NCI-H2107 (cell line): ENCODE results near the gene MPZL2.

ENCODE experiments used
- DNase-seq: peaks from one replicate; lab custom pipeline; 2025; lab: John Stamatoyannopoulos, UW

MPZL2 gene

DNA sequence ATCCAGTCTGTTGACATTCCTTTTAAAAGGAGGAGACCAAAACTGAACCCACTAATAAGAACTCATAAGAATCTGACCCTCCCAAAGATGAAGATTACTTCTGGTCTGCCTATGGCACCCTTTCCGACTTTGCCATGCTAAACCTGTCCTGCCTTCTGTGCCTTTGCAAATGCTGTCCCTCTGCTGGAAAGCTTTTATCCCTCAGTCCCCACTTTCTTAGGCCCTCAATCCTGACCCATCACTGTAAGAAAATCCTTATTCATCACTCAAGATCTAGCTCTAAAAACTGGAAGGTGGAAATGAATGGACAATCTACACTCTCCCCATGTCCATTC lies 22.4 kb downstream of the MPZL2 start:
- DNase-seq = no peak

DNA sequence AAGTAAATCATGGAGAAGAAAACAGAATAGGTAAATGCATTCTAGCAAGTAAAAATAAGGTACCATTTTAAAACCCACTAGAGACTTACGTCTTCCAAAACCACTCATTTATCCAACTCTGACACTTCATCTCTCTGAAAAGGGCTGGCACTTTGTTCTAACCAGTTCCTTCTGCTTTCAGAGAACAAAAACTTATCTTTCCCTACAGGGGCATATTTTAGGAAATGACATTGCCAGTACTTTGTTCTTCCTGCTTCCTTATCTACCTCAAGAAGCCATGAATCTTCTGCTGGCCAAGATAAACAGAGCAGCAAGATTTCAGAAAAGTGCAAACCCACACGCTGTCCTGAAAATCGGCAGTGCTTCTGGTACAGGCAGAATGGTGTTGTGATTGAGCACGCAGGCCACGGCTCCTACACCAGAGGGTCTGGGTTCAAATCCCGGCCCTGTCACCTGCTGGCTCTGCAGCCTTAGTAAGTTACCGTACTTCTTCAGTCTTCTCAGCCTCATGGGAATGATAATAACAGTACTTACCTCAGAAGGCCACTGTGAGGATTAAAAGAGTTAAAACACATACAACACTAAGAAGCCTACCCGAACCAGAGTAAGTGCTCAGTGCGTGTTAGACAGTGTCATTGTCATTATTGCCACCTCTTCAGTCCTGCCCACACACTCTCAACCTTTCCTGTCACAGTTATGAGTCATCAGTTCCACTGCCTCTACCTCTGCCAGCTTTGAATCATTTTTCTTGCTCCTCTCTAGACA lies 22.9 kb downstream of the MPZL2 start:
- no peak for DNase-seq

DNA sequence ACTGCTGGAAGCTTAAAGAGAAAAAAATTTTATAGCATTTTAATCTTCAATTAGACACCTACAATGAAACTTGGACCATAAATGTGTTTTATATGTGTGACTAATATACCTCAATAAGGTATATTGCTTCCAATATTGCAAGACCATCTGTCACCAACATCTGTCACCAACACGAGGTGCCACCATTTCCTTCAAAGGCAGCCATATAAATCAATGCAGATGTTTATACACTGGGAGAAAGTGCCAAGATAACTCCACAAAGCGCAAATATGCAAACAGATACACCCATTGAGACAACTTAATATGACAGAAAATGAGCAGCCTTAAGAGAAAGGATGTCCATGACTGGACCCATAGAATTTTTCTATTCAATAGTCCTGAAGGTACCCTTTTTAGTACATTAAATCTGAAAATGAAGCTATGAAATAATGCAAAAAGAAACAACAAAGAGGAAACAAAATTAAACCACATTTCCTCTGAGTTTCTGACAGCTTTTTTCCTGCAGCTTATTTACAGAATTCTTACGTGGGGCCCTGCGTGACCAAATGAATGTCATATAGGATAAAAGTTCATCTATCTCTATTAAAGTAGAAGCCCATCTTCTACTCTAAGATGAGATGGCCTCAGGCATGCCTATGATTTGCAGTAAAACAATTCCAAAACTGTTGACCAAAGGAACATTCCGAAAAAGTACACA lies 24.4 kb downstream of the MPZL2 start:
- DNase-seq = no peak

DNA sequence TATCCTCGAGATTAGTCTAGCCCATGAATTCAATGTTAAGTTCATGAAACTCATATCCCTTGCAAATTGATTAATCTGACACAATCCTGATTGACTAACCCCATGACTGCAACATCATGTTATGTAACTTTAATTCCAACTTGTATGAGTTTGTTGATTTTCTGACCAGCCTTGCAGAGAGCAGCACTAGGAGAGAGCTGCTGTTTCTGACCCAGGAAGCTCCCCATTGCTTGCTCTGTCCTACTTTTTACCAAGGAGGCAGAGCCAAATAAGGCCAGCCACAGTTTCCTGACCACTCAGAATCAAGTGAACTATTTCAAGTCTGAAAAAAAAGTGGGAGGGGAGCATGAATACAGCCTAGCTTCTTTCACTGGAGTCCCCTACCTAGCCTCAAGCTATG lies 25.2 kb downstream of the MPZL2 start:
- no peak for DNase-seq

DNA sequence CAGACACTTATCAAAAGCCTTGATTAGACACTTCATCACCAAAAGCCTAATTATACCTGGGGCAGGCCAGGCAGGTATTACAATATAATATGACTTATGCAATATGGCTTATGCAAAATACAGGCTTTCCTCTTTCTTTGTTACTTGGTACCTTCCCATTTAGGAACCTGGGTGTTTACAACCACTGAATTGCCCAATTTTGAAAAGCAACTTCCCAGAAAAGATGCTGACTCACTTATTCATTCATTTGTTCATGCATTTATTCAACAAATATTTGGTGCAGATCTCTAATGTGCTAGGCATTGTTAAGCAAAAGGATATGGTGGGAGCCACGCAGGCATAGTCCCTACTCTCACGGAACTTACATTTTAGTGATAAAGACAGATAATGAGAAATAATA lies 25.7 kb downstream of the MPZL2 start:
- DNase-seq = no peak

DNA sequence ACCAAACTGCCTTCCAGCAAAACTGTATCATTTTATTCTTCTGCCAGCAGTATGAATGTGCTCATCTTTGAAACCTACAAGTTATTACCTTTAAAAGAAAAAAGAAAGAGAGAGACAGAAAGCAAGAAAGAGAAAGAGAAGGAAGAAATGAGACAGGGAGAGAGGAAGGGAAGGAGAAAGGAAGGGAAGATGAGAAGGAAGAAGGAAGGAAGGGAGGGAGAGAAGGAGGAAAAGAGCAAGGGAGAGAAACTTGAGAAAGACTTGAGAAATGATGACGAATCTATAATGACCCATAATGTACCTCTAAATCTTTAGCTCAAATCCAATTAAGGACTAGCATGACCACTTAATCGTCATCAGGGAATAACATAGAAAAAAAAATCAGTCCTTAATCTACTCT lies 27.9 kb downstream of the MPZL2 start:
- DNase-seq = no peak

DNA sequence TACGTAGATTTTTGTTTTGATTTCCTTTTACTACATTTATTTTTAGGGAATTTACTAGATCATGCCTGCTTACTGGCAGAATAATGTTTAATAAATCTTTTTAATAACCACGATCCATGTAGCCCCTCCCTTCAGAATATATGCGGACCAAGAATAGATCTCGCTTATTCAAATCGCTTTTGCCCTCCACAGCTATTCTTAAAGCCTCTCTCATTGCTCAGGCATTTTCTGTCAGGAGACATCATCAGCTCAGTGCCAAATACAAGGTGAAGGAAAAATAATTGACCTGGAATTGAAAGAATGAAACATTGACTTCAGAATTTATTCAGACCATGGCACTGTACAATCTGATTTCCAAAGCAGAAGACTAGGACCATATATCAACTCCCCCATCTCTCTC lies 29.3 kb downstream of the MPZL2 start:
- DNase-seq = no peak

DNA sequence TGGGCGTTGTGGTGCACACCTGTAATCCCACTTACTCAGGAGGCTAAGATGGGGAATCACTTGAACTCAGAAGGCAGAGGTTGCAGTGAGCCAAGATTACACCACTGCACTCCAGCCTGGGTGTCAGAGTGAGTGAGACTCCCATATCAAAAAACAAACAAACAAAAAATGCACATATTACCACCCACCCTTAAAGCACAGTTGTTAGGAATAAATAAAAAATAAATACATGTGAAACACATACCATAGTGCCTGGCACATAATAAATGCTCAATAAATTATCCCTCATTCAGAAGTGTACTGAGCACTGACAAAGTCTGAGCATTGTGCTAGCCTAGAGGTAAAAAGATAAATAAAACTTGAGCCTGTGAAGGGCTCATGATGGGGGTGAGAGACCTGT lies 30.2 kb downstream of the MPZL2 start:
- DNase-seq = no peak

DNA sequence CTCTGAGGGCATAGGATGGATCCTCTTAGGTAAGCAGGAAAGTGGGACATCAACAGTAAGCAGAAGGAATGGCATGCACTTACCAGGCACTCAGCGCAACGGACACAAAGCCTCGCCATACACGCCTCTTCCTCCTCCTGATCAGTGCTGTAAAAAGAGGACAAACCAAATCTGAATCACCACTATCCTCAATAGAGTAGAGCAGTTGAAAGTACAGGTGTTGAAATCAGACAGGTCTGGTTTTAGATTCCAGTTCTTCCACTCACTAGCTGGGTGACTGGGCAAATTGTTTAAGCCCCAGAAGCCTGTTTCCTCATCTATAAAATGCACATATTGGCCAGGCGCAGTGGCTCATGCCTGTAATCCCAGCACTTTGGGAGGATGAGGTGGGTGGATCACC lies 30.7 kb downstream of the MPZL2 start:
- DNase-seq = no peak

DNA sequence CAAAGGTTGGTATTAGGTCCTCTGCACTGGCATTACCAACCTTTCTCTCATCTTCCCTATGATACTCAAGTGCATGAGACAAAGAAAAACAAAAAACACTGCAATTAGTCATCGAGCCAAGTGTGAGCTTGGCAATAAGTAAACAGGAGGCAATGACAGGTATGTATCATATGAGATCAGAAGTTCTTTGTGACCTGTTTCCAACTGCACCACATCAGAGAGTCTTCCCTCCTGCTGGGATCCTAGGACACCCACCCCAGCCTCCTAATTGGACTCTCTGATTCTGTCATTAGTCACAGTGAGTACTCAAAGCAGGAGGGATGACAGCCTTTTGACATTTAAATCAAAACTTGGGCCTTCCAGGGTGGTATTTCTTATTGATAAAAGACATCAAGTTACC lies 31.4 kb downstream of the MPZL2 start:
- no peak for DNase-seq

DNA sequence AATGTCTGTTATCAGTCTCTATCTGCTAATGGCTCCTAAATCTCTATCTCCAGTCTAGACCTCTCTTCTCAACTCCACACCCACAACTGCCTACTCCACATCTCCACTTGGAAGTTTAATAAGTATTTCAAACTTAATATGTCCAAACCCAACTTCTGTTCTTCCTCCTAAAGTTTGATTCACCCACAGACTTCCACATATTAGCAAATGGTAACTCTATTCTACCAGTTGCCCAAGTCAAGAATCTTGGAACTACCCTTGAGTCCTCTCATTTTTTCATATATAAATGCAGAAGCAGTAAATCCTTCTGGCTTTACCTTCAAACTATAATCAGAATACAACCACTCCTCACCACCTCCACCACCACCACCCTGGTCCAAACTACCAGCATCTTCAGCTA lies 32.6 kb downstream of the MPZL2 start:
- no peak for DNase-seq

DNA sequence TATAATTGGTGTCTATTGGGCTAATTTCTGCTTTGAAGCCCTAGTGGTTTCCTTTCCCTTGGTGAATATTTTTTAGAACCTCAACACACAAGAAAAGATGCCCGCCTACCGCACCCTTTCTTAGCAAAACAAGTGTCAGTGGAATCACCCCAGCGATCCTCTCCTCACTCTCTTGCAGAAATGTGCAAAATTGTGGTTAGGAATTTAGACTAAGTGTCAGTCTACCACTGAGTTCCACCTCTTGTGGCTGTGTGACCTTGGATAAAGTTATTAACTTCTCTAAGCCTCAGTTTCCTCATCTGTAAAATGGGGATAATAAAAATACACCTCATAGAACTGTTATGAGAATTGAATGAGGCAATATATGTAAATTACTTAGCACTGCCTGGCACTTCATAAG lies 34.0 kb downstream of the MPZL2 start:
- no peak for DNase-seq

DNA sequence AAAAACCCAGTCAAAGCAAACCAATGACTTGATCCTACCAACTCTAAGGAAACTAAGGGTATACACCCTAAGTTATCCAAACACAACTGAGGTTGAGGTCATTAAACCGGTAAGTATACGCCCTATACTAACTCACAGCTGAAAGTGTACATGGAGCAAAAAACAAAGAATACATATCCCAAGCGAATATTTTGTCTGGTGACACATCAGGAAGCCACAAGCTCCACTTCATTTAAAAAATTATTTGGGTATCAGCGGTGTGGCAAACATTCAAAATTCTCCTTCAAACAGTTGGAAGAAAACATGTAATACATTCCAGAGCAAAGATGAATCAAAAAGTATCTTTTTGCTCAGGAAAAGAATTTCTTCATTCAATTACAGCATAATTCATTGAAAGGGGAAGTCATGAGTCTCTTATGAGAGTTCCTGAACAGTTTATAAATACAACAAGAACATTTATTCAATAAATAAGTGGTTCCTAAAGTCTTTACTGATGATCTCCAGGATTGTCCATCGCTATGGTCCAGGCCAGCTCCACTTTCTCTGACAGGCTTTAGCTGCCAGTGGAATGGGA lies 34.7 kb downstream of the MPZL2 start:
- DNase-seq = no peak

DNA sequence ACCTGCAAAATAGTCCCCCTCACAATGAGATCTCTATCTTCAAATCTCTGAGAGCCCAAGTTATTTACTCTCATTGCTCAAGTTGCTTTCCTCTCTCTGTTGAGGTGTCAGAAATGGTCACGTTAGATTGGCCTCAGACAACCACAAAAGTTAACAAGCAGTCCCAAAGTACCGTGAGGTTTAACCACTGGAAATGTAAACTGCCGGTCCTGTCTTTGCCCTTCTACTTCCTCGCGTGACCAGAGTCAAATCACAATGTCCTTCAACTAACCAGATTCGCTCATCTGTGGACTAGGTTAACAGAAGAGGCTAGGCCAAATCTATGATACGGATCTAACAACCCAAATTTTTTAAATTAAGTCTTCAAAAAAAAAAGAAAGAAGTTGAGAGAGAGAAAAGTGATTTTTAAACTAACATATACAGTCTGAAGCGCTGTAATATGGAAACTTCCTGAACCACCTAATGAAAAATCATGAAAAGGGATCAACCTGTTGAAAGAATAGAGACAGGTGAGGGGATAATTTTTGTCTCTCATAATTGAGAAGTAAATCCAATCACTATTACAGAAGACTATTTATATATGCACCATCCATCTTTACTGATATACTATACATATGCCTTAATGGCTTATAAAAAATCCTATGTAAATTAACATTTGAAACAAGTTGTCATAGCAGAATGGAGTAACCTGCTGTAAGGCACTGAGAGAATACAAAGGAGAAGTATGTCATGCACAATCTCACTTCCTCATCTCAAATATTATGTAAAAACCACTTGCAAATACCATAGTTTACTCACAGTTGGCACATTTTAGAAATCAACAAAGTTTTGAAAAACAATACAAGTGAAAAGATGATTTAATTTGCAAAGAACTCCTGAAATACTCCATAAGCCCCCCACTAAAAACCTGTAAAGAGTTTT lies 36.0 kb downstream of the MPZL2 start:
- no peak for DNase-seq

DNA sequence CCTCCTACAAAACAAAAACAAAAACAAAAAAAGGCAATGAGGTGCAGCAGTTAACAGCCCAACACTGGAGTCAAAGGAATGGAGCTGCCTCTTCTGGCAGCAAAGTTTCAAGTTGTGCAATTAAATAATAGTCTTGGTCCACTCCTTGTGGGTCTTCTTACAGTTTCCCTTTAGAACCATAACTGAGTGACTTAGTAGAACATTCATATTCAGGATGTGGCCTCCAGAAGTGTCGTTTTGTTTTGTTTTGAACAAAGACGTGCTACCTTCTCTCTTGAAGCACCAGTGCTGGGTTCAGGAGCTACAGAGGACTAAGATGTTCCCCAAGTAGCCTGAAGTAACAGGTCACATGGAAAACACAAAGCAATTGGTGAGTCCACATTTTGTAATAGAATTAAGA lies 37.3 kb downstream of the MPZL2 start:
- DNase-seq = no peak

DNA sequence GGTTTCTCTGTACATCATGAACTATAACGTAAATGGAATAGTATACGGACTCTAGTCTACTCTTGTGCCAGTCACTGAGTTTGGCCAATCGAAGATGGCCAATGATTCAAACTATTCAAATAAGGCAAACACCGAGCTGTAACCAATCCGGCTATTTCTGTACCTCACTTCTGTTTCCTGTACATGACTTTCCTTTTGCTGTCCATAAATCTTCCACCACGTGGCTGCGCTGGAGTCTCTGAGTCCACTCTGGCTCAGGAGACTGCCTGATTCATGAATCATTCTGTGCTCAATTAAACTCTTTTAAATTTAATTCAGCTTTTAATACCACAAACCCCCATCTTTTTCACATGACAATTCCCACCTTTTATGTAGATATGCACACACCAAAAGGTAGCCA lies 37.8 kb downstream of the MPZL2 start:
- DNase-seq = no peak

DNA sequence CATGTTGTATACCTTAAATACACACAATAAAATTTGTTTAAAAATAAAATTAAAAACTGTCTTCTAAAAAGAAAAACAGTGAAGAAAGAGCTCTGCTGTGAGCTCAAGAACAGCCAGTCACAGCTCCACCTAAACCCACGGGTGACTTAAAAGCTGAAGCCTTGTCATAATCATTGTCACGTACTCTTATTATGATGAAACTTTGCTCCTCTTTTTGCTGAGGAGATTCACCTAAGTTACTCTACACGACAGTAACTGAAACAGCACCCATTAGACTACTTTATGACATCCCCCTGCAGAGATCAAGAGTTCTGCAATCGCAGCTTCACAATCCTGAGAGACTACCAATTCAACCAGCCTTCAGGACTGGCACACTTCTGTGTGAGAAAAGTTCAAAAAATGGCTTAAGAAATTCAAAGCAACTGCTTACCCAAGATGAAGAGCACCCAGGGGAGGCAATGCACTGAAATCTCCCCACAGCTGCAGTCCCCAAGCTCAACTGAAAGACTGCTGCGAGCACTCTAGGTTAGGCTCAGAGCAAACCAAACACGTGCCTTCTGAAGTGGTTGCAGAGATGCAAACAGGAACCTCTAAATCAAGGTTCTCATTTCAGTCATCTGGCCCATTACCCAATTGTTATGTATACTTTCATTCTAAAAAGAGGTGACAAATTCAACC lies 39.4 kb downstream of the MPZL2 start, which contains the start of gene JAML:
Gene JAML (minus strand): TSS at position 501 of the 678 bp plus-strand sequence. CDS start 10,145 bp downstream, outside the sequence.
- no peak for DNase-seq

DNA sequence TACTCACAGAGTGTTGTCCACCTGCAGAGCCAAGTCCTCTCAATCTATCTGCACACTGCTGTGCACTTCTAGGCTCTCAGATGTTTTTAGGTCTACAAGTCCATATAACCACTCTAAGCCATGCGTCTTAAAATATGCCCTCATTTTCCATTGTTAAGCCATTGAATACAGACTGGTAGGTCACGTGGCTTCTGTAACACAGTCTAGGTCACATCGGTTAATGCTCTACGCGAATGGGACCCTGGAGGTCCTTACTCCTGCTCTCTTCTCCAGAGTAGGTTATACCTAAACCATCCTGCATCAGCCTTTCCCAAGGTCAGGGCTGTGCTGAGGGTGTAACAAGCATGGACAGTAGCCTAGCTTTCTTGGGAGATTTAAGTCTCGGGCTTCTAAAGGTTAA lies 40.1 kb downstream of the MPZL2 start:
- DNase-seq = no peak

DNA sequence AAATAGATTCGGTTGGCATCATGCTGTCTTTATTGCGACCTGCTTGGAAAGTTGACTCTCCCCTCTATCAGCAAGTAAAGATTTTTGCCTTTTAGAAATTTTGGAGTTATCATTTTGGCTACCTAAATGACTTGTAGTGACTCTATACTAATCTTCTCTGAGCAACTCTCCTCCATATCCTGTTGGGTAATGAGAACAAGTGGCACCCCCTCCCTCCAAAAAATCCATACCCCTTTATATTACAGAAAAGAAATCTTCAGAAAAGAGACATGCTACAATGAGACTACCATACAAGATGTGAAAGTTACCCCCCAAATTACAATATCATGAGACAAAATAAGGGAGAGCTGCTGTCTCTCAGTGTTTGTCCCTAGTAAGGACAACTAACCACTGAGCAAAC lies 40.5 kb downstream of the MPZL2 start:
- DNase-seq = no peak

DNA sequence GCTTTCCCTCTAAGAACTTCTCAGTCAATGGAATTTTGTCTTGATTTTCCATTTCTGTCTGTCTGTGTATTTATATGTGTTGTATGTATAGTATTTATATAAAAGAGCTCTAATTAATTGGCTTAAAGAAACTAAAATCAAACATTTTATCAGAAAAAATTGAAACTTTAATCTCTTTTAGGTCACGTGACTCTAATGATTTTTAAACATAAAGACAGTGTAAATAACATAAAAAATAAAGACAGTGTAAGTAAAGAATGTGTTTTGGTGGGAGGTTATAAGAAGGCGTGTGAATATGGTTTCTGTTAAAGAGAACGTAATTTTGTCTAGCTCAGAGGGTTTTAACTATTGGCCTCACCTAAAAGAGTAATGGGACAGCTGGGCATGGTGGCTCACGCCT lies 41.7 kb downstream of the MPZL2 start:
- no peak for DNase-seq

DNA sequence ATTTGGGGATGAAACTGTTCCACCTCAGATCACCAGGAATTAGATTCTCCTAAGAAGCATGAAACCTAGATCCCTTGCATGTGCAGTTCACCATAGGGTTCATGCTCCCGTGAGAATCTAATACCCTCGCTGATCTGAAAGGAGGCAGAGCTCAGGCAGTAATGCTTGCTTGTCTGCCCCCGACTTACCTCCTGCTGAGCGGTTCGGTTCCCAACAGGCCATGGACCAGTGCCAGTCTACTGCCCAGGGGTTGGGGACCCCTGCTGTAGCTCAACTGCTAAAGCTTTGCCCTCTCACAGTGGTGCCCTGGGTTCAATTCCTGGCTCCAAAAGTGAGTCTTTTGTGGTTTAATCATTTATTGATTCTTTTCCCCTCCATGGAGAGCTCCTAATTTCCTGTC lies 42.7 kb downstream of the MPZL2 start:
- no peak for DNase-seq

DNA sequence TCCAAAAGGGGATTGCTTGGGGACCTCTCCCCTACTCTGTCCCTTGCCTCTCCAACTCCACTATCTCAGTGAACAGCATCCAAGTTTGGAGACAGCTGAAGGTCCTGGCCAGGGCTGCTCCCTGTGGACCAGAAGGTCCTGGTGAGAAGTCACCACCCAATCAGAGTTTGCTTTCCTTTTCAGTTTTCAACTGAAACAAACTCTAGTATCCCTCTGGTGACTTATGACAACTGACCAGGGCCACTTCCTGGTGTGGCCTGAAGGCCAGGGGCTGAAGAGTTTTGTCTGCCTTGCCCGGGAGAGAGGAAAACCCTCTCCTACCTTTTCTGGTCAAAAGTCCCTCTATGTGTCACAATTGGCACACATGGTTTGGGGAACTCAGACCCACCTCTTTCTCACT lies 44.4 kb downstream of the MPZL2 start:
- no peak for DNase-seq
